Immature natural killer cell (primary cell): ENCODE measurements around the gene BLID. TPM values are rescaled to one million over a fixed set of nuclear protein-coding genes. Genes with fewer than 3 reads are reported as not detected.

Experiments used
- DNase-seq, 3 donors: peaks; one replicate each; pipeline ENCODE4 v3.0.0; 2022; ENCODE audit warnings: mixed read lengths in 1 of 3
- H3K27ac Mint-ChIP-seq, 6 donors: one replicate each; pipeline ENCODE4 v1.8.0; 2020; ENCODE audit warnings: mixed read lengths in 6 of 6, mild to moderate bottlenecking in 5 of 6, inconsistent platforms in 4 of 6, moderate library complexity in 3 of 6
- H3K27me3 Mint-ChIP-seq, 3 donors: one replicate each; pipeline ENCODE4 v1.8.0; 2020 to 2021; ENCODE audit warnings: low read depth in 3 of 3, mild to moderate bottlenecking in 3 of 3, mixed read lengths in 3 of 3, moderate library complexity in 3 of 3, inconsistent platforms in 1 of 3
- H3K36me3 Mint-ChIP-seq, 3 donors: one replicate each; pipeline ENCODE4 v1.8.0; 2020; ENCODE audit warnings: mixed read lengths in 3 of 3, inconsistent platforms in 2 of 3, mild to moderate bottlenecking in 2 of 3
- H3K4me1 Mint-ChIP-seq, 2 donors: one replicate each; pipeline ENCODE4 v1.8.0; 2020; ENCODE audit warnings: inconsistent platforms in 2 of 2, mild to moderate bottlenecking in 2 of 2, mixed read lengths in 2 of 2, moderate library complexity in 1 of 2
- H3K4me3 Mint-ChIP-seq, 5 donors: one replicate each; pipeline ENCODE4 v1.8.0; 2020; ENCODE audit warnings: mild to moderate bottlenecking in 5 of 5, mixed read lengths in 5 of 5, inconsistent platforms in 3 of 5, moderate library complexity in 3 of 5
- H3K9me3 Mint-ChIP-seq, 6 donors: one replicate each; pipeline ENCODE4 v1.8.0; 2020; ENCODE audit warnings: mild to moderate bottlenecking in 6 of 6, mixed read lengths in 6 of 6, inconsistent platforms in 4 of 6, moderate library complexity in 3 of 6
- polyA plus RNA-seq, 3 donors: library from polyadenylated mRNA; unstranded; fragments of 300-500 nt; fragmentation: Illumina TruSeq; gene quantifications; one replicate each; pipeline ENCODE4 v1.2.3, GENCODE V29; 2021

BLID gene
- polyA plus RNA-seq = not detected

GRCh38 chr11:122115524-122116379 is at the start of gene BLID:
Gene BLID (minus strand): TSS chr11:122116215. CDS start chr11:122115922, 293 bp downstream.
- Mint-ChIP-seq H3K27me3 (peaks cover 1 to 7% (median 2%) of the 10 kb centered on the region in 3 donors), H3K36me3 (no peaks in the 10 kb centered on the region), H3K9me3 (peaks cover 0 to 3% (median 0%) of the 10 kb centered on the region in 6 donors), H3K4me3 (no peak within 1 kb of the TSS), H3K27ac (no peak within 1 kb of the TSS), H3K4me1 (no peaks in the 10 kb centered on the region)
- DNase-seq = no peak

- no peak for DNase-seq
- H3K4me3 Mint-ChIP-seq = no peak overlapping the region
- peaks cover 2 to 6% (median 3%) of the 10 kb centered on the region in 3 donors for H3K27me3 Mint-ChIP-seq
- H3K36me3 Mint-ChIP-seq = no peaks in the 10 kb centered on the region
- H3K4me1 Mint-ChIP-seq = peaks cover 2 to 9% of the 10 kb centered on the region in 2 donors
- peaks cover 0 to 2% (median 0%) of the 10 kb centered on the region in 6 donors for H3K9me3 Mint-ChIP-seq
- H3K27ac Mint-ChIP-seq = no peak overlapping the region
Observed at GRCh38 chr11:122163053-122163819, 47.2 kb upstream of the BLID start.

DNA sequence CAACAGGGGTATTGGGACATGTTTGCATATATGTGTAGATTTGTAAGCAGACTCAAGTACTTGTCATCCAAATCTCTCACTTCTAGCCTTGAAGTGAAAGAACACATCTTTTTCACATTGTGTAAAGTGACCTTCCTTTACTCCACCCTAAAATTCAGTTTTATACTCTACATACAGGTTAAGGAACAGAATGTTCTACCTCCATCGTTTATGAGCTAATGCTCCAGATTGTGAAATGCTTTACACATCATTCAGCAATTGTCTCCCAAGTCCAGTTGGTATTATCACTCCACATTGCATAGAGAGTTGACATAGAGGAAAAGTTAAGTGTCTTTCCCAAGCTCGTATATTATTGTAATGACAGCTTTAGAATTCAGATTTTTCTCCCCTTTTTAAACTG is 46.1 kb upstream of the BLID start:
- Mint-ChIP-seq H3K36me3 (no peaks in the 10 kb centered on the region), H3K27me3 (peaks cover 1 to 3% (median 2%) of the 10 kb centered on the region in 3 donors), H3K4me3 (no peak overlapping the region), H3K27ac (no peak overlapping the region), H3K9me3 (peaks cover 0 to 2% (median 0%) of the 10 kb centered on the region in 6 donors), H3K4me1 (peaks cover 9 to 19% of the 10 kb centered on the region in 2 donors)
- DNase-seq = no peak

DNA sequence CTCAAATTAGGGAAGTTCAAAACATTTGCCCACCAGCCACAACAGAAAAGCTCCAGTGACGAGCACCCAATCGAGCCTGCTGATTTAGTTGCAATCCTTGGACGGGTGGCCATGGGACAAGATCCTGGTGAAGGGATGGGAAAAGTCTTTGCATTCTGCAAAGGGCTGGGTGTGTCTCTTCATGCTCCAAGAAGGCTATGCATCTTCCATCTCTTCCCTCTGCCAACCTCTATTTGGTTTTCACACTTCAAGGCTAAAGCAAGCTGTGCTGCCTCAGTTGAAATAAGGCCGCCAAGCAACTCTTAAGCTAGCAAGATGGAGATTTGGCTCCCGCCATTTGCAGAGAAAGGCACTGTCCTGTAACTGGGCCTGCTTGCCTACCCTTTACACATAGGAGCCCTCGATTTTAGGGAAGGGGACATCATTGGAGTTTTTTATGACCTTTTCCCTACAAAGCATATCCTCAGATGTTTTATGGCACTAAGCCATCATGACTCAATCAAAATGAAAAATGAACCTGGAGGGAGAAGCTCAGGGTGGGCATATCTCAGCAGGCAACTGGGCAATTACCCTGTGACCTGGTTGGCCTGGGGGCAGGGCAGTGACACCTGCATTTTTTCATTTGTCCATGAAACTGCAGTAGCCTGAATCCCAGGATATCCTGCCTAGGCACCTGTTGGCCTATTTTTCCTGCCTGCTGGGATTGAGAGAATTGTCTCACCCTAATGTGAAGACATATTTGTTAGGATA is 45.0 kb upstream of the BLID start:
- H3K9me3 Mint-ChIP-seq = peaks cover 0 to 2% (median 0%) of the 10 kb centered on the region in 6 donors
- H3K27me3 Mint-ChIP-seq = peaks cover 2 to 6% (median 4%) of the 10 kb centered on the region in 3 donors
- peaks cover 11 to 29% of the 10 kb centered on the region in 2 donors for H3K4me1 Mint-ChIP-seq
- H3K4me3 Mint-ChIP-seq = no peak overlapping the region
- no peak overlapping the region for H3K27ac Mint-ChIP-seq
- no peaks in the 10 kb centered on the region for H3K36me3 Mint-ChIP-seq
- DNase-seq = no peak

- no peak overlapping the region for H3K4me3 Mint-ChIP-seq
- H3K36me3 Mint-ChIP-seq = no peaks in the 10 kb centered on the region
- peaks cover 11 to 29% of the 10 kb centered on the region in 2 donors for H3K4me1 Mint-ChIP-seq
- no peak overlapping the region for H3K27ac Mint-ChIP-seq
- DNase-seq = no peak
- H3K9me3 Mint-ChIP-seq = peaks cover 0 to 2% (median 0%) of the 10 kb centered on the region in 6 donors
- H3K27me3 Mint-ChIP-seq = peaks cover 2 to 6% (median 2%) of the 10 kb centered on the region in 3 donors
Observed at GRCh38 chr11:122159861-122160260, 43.8 kb upstream of the BLID start.

DNA sequence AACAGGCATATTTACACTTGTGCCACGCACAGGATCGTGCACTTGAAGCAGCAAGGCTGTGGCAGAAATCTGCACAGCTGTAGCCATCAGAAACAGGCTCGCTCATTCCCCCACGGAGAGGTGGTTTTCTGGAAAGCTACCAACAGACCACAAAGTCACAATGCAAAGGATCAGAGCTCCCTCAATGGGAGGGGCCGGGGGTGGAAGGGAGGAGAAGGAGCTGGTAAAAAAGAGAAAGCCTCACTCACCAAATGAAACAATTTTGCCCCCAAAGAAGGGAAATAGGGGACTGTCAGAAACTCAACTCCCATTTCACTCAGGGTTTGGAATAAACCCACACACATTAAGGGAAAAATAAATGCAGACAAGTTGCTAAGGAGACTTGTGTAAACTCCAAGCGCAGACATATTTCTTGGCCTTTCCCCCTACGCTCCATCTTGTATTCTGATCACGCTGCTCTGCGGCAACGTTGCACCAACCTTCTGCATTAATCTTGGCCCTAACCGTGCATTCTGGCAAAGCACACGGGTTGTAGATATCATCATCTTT is 43.2 kb upstream of the BLID start:
- peaks cover 11 to 29% of the 10 kb centered on the region in 2 donors for H3K4me1 Mint-ChIP-seq
- peaks cover 2 to 6% (median 2%) of the 10 kb centered on the region in 3 donors for H3K27me3 Mint-ChIP-seq
- H3K27ac Mint-ChIP-seq = no peak overlapping the region
- H3K36me3 Mint-ChIP-seq = no peaks in the 10 kb centered on the region
- no peak for DNase-seq
- H3K4me3 Mint-ChIP-seq = no peak overlapping the region
- peaks cover 0 to 2% (median 0%) of the 10 kb centered on the region in 6 donors for H3K9me3 Mint-ChIP-seq

GRCh38 chr11:122158171-122158570 is 42.2 kb upstream of the BLID start:
- Mint-ChIP-seq H3K36me3 (no peaks in the 10 kb centered on the region), H3K27ac (no peak overlapping the region), H3K27me3 (peaks cover 2 to 6% (median 4%) of the 10 kb centered on the region in 3 donors), H3K4me1 (peaks cover 11 to 29% of the 10 kb centered on the region in 2 donors), H3K4me3 (no peak overlapping the region), H3K9me3 (peaks cover 0 to 2% (median 0%) of the 10 kb centered on the region in 6 donors)
- DNase-seq = no peak

DNA sequence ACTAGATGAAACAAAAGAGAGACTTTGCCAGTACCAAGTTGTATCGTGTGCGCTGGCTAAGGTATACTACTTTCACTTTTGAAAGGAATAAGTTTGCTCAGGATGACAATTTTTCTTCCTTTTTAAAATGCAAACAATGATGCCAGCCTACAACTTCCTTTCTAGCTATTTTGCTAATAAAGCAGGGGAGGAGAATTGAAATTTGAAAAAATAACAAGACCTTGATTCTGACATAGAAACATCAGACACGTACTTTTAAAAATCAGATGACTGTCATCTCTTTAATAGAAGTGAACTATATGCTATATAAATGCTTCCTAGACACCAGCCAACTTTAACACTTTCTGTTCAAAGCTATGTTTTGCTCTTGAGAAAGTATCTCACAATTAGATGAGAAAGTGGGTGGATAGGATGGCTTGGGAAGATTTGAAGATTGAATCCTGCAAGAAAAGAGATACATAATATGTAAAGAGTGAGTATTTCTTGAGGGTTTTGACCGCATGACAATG is 41.7 kb upstream of the BLID start:
- Mint-ChIP-seq H3K27me3 (peaks cover 2 to 8% (median 4%) of the 10 kb centered on the region in 3 donors), H3K36me3 (no peaks in the 10 kb centered on the region), H3K9me3 (peaks cover 0 to 2% (median 0%) of the 10 kb centered on the region in 6 donors), H3K27ac (no peak overlapping the region), H3K4me1 (peaks cover 11 to 29% of the 10 kb centered on the region in 2 donors), H3K4me3 (peak overlapping the region; percentile 55 to 65 (median 57))
- DNase-seq = no peak

DNA sequence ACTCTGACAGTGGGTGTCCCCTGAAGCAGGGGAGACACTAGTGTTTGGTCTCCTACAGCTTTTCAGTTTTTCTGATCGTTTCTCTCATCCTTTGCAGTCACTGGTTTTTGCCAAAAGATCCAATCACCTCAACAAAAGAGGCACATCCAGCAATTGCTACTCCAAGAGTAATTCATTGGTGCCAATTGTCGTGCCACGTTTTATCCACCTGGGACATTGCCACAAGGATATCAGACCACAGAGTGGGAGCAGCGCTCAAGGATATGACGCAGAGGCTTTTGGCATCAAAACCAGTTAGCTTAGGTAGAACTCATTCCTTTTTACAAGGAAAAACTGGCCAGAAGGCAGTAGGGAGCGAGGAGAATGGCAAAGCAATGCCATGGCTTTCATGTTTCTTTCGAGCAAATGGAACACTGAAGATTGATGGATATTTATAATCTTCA is 40.9 kb upstream of the BLID start:
- Mint-ChIP-seq H3K4me1 (peaks cover 11 to 29% of the 10 kb centered on the region in 2 donors), H3K27ac (peak overlapping the region in 2 of 6 donors; percentile 47 to 76), H3K4me3 (peak overlapping the region; percentile 55 to 65 (median 57)), H3K9me3 (peaks cover 0 to 2% (median 0%) of the 10 kb centered on the region in 6 donors), H3K36me3 (no peaks in the 10 kb centered on the region), H3K27me3 (peaks cover 0 to 8% (median 4%) of the 10 kb centered on the region in 3 donors)
- no peak for DNase-seq

GRCh38 chr11:122155765-122156527 is 39.9 kb upstream of the BLID start:
- Mint-ChIP-seq H3K27ac (no peak overlapping the region), H3K4me1 (peaks cover 11 to 29% of the 10 kb centered on the region in 2 donors), H3K27me3 (peaks cover 0 to 7% (median 4%) of the 10 kb centered on the region in 3 donors), H3K36me3 (no peaks in the 10 kb centered on the region), H3K4me3 (no peak overlapping the region), H3K9me3 (no peaks in the 10 kb centered on the region)
- DNase-seq = no peak

DNA sequence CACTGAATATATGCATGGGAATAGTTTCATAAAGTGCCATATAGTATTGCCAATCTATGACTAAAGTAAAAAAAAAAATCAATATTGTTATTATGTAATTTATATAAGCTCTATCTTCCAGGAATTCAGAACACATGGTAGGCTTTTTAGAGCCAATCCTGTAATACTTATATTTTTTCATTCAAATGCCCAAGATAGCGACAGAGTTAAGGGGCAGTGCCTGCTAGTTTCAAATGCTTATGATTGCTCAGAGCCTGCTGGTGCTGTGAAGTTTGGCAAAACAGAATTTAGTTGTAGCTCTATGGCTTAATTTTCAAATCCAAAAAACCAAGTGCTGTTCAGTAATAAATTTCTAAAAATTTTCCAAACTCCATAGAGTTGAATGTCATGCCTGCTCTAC is 39.0 kb upstream of the BLID start:
- Mint-ChIP-seq H3K27me3 (peaks cover 0 to 10% (median 4%) of the 10 kb centered on the region in 3 donors), H3K36me3 (no peaks in the 10 kb centered on the region), H3K9me3 (no peaks in the 10 kb centered on the region), H3K4me1 (peaks cover 11 to 29% of the 10 kb centered on the region in 2 donors), H3K27ac (no peak overlapping the region), H3K4me3 (no peak overlapping the region)
- no peak for DNase-seq

DNA sequence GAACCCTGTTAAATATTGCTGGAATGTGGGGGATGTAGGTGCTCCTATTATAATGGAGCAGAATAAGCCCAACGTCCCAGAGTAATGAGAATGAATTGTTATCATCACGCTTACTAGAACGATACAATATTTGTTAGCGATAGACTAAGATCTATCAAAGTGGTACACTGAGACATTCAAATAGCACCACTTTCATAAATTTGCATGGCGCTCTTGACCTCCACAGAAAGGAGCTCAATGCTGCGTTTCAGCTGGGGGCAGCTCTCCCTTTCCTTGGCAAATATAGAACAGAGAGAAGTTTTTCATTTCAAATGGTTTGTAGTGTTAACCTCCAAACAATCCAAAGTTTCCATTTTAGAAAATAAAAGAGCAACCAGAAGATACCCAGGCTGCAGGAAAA is 38.2 kb upstream of the BLID start:
- Mint-ChIP-seq H3K9me3 (no peaks in the 10 kb centered on the region), H3K27ac (no peak overlapping the region), H3K27me3 (peaks cover 0 to 10% (median 4%) of the 10 kb centered on the region in 3 donors), H3K4me3 (no peak overlapping the region), H3K36me3 (no peaks in the 10 kb centered on the region), H3K4me1 (peaks cover 11 to 29% of the 10 kb centered on the region in 2 donors)
- DNase-seq = no peak
